Upper lobe of right lung (tissue), 1 donor: ENCODE measurements around the gene FIGNL2. TPM values are rescaled to one million over a fixed set of nuclear protein-coding genes. Genes with fewer than 3 reads are reported as not detected.

Experiments
- ATAC-seq: fragments of 200-7000 bp; cut with Tn5 transposase; one replicate; pipeline ENCODE4 v1.9.1; 2020; ENCODE audit warnings: mild to moderate bottlenecking, moderate library complexity
- DNase-seq: peaks from one replicate; pipeline ENCODE4 v3.0.0-alpha.2; 2020
- H3K27ac ChIP-seq: fragments of 200-600 bp; one replicate; pipeline ENCODE4 v1.8.0; 2022
- H3K27me3 ChIP-seq: fragments of 200-600 bp; one replicate; pipeline ENCODE4 v1.8.0; 2022; ENCODE audit warnings: mild to moderate bottlenecking
- H3K36me3 ChIP-seq: fragments of 200-600 bp; one replicate; pipeline ENCODE4 v1.8.0; 2022
- H3K4me1 ChIP-seq: fragments of 200-600 bp; one replicate; pipeline ENCODE4 v1.8.0; 2022
- H3K4me3 ChIP-seq: fragments of 200-600 bp; one replicate; pipeline ENCODE4 v1.8.0; 2022; ENCODE audit warnings: mild to moderate bottlenecking
- H3K9me3 ChIP-seq: fragments of 200-600 bp; one replicate; pipeline ENCODE4 v1.8.0; 2022
- intact Hi-C: fragments of 100-400 bp; cut with DNase I; formaldehyde crosslinking; loops from one replicate; pipeline ENCODE4 v1.11.0; 2022
- total RNA-seq: library from RNA; stranded (reverse); fragmentation: NEBNext Ultra II Directional; extraction: Animal tissue kit (Norgen Biotek cat#: 25700); gene quantifications from one replicate; pipeline ENCODE4 v1.2.1, GENCODE V29; 2021
- TF ChIP-seq, protein P1 (sequence below): fragments of 200-600 bp; IDR thresholded peaks from one replicate; pipeline ENCODE4 v1.8.0; 2022; ENCODE audit warnings: antibody characterized with exemption
- donor health status: DM: no; HTN: yes; CAD: no; lungs with severe emphysema.

Gene FIGNL2
- total RNA-seq, 1 donor from 2014 or later = 1.5 TPM

DNA sequence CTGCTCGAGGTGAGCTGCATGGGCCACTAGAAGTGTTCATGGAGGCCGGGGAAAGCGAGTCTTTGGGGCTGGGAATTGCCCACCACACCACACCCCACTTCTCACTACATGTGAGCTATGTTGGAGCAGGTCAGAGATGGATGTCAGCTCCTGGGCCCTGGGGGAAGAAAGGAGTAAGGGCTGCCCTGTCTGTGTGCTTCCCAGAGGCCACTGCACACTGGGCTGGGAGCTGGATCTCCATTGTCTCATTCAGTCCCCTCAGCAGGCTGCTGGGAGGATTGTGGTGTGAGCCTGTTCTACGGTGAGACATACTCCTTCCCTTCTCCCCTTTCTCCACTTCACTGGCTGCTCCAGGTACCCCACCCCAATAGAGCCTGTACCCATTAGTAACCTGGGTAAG is 10.5 kb downstream of the FIGNL2 start:
- Histone ChIP-seq H3K36me3 (no peaks in the 10 kb centered on the region), H3K27me3 (peaks cover 18% of the 10 kb centered on the region), H3K4me1 (no peaks in the 10 kb centered on the region), H3K27ac (no peak overlapping the region), H3K4me3 (no peak overlapping the region), H3K9me3 (no peaks in the 10 kb centered on the region)
- DNase-seq (no peak), ATAC-seq (no peak)
- intact Hi-C loops = no loop called here
- TF ChIP-seq, protein P1, sequence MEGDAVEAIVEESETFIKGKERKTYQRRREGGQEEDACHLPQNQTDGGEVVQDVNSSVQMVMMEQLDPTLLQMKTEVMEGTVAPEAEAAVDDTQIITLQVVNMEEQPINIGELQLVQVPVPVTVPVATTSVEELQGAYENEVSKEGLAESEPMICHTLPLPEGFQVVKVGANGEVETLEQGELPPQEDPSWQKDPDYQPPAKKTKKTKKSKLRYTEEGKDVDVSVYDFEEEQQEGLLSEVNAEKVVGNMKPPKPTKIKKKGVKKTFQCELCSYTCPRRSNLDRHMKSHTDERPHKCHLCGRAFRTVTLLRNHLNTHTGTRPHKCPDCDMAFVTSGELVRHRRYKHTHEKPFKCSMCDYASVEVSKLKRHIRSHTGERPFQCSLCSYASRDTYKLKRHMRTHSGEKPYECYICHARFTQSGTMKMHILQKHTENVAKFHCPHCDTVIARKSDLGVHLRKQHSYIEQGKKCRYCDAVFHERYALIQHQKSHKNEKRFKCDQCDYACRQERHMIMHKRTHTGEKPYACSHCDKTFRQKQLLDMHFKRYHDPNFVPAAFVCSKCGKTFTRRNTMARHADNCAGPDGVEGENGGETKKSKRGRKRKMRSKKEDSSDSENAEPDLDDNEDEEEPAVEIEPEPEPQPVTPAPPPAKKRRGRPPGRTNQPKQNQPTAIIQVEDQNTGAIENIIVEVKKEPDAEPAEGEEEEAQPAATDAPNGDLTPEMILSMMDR = no peak

DNA sequence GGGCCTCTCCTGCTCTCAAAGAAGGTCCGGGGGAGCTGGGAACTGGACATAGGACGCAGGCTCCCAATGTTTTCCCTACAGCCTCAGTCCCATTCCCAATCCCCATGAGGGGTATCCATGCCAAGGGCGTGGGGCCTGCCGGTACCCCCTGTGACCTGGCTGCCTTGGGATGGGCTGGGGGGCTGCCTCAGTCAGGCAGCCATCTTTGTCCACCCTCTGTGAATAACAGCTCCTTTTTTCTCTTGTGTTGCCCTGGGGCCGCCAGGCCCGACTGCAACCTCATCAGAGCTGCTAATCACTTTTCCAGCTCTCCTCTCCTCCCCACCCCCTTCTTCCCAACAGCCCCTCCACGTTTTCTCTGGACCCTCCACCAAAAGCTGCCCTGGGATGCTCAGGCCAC is 11.2 kb downstream of the FIGNL2 start:
- DNase-seq (no peak), ATAC-seq (no peak)
- Histone ChIP-seq H3K27ac (no peak overlapping the region), H3K9me3 (no peaks in the 10 kb centered on the region), H3K4me3 (no peak overlapping the region), H3K27me3 (peaks cover 12% of the 10 kb centered on the region), H3K36me3 (no peaks in the 10 kb centered on the region), H3K4me1 (no peaks in the 10 kb centered on the region)
- intact Hi-C loops = no loop called here
- TF ChIP-seq, protein P1 = no peak

DNA sequence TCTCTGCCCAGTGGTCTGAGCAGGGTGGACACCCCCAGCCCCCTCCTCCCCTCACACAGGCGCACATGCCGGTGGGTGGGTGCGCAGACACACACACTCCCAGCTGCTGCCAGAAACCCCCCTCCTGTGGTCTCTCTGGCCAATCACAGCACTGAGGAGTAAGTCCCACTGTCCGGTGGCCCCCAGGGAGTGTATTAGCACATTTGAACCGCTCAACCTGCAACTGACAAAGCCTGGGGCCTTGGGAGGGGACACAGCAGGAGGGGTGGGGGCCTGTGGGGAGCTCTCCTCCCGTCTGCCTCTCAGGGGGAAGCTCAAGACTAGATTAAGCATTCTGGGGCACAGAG is 11.7 kb downstream of the FIGNL2 start:
- Histone ChIP-seq H3K36me3 (no peaks in the 10 kb centered on the region), H3K4me3 (no peak overlapping the region), H3K9me3 (no peaks in the 10 kb centered on the region), H3K27ac (no peak overlapping the region), H3K27me3 (peaks cover 8% of the 10 kb centered on the region), H3K4me1 (no peaks in the 10 kb centered on the region)
- DNase-seq (no peak), ATAC-seq (no peak)
- intact Hi-C loops = no loop called here
- TF ChIP-seq, protein P1 = no peak

DNA sequence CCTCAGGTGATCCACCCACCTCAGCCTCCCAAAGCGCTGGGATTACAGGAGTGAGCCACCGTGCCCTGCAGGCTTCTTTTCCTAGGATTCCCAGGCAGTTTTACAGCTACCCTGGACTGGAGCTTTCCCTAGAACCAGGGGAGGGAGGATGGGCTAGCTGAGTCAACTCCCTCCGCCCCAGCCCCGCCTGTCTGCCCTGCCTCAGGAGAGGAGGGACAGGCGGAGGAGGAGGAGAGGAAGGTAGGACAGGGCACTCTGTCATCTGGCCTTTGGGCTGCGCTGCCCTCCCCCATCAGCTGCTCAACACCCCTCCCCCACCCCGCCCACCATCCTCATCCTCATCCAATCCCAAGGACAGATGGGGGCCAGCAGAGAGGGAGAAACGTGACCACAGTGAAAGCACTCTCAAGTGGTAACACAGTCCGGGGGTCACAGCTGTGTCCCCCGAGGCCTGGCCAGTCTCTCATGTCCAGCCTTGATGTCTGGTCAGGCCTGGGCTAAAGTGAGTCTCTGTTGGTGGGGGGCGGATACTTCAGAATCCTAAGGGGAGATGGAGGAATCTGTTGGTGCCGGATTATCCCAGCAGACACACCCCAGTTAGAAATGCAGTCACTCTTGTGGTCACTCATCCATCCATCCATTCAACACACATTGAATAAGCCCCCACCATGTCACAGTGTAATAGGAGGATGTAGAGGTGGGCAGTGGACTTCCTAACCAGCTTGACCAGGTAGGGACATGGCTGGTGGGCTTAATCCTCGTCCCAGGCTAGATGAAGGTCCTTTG is 12.3 kb downstream of the FIGNL2 start:
- Histone ChIP-seq H3K4me1 (no peaks in the 10 kb centered on the region), H3K36me3 (no peaks in the 10 kb centered on the region), H3K9me3 (no peaks in the 10 kb centered on the region), H3K27me3 (peaks cover 7% of the 10 kb centered on the region), H3K27ac (no peak overlapping the region), H3K4me3 (no peak overlapping the region)
- ATAC-seq (no peak), DNase-seq (no peak)
- TF ChIP-seq, protein P1 = no peak
- intact Hi-C loops = no loop called here

DNA sequence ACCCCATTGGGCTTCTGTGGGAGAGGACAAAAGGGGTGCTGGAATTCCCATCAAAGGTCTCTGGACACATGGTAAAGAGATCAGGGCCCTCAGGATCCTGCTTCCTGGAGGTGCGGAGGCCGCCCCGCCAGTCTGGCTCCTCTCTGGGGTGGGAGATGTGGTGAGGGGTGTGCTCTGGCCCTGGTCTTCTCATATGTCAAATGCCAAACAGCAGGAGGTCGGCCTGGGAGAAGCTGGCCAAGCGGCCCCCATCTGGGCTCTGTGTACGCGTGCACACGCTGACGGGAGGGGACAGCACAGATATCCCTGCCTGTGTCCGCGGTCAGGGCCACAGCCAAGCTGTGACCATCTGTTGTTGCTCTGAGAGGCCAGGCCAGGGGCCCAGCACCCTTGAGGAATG is 14.1 kb downstream of the FIGNL2 start:
- Histone ChIP-seq H3K4me1 (no peaks in the 10 kb centered on the region), H3K9me3 (no peaks in the 10 kb centered on the region), H3K36me3 (no peaks in the 10 kb centered on the region), H3K4me3 (no peak overlapping the region), H3K27me3 (no peaks in the 10 kb centered on the region), H3K27ac (no peak overlapping the region)
- intact Hi-C loops = no loop called here
- DNase-seq (no peak), ATAC-seq (no peak)
- TF ChIP-seq, protein P1 = no peak
